Panc1 (cell line): Measurements from ENCODE around the gene KIF7. TPM values are rescaled to one million over a fixed set of nuclear protein-coding genes. Genes with fewer than 3 reads are reported as not detected.

Source experiments
- ATAC-seq: fragments of 200-7000 bp; cut with Tn5 transposase; 2 replicates; pipeline ENCODE4 v1.9.1; 2020; ENCODE audit warnings: mild to moderate bottlenecking, moderate library complexity
- BruUV-seq: library from RNA; stranded (reverse); fragments of 400-500 nt; replicated peaks from 2 replicates; lab custom pipeline; 2021; lab: Mats Ljungman, UMichigan
- CTCF ChIA-PET: fragments of 300-600 bp; sonication (Branson Sonifier 250); formaldehyde crosslinking; loops from one replicate; lab custom pipeline; 2022; ENCODE audit warnings: antibody characterized with exemption; lab: Charles Lee
- POLR2A ChIA-PET: fragments of 300-600 bp; sonication (Branson Sonifier 250); formaldehyde crosslinking; loops from one replicate; lab custom pipeline; 2022; ENCODE audit warnings: antibody characterized with exemption; lab: Charles Lee
- DNase-seq: peaks from one replicate; pipeline ENCODE4 v3.0.0-alpha.2; 2010; ENCODE audit warnings: low read depth, low spot score
- H3K27ac ChIP-seq: 2 replicates; pipeline ENCODE4 v1.5.1; 2011; ENCODE audit warnings: mild to moderate bottlenecking, low read length, inconsistent platforms
- H3K27me3 ChIP-seq: fragments of 200-500 bp; sonication (Bioruptor generic); 2 replicates; pipeline ENCODE4 v1.6.0; 2014; ENCODE audit warnings: low read length, inconsistent platforms; ENCODE audit not compliant: control insufficient read depth, insufficient read depth
- H3K36me3 ChIP-seq: fragments of 200-500 bp; sonication (Bioruptor generic); 2 replicates; pipeline ENCODE4 v1.5.1; 2014; ENCODE audit warnings: inconsistent platforms, mild to moderate bottlenecking, low read length, moderate library complexity; ENCODE audit not compliant: control insufficient read depth, insufficient read depth
- H3K4me1 ChIP-seq: 2 replicates; pipeline ENCODE4 v1.5.1; 2011; ENCODE audit warnings: inconsistent platforms, mild to moderate bottlenecking, low read length, moderate library complexity; ENCODE audit not compliant: control insufficient read depth, insufficient read depth
- H3K4me3 ChIP-seq, 2 experiments: 2 replicates each; pipeline ENCODE4 v1.5.1; 2011 to 2012; ENCODE audit warnings: low read depth in 2 of 2, low read length in 2 of 2, mild to moderate bottlenecking in 2 of 2, inconsistent platforms in 1 of 2, moderate library complexity in 1 of 2
- H3K9me3 ChIP-seq: fragments of 200-500 bp; sonication (Bioruptor generic); 2 replicates; pipeline ENCODE4 v1.5.1; 2014; ENCODE audit warnings: low read depth, mild to moderate bottlenecking, inconsistent platforms, low read length, moderate library complexity; ENCODE audit not compliant: control insufficient read depth, insufficient read depth
- POLR2AphosphoS5 ChIP-seq: IDR thresholded peaks from 2 replicates; pipeline ENCODE4 v1.6.1; 2012; ENCODE audit warnings: mild to moderate bottlenecking, low read depth, low read length, moderate library complexity
- SIN3A ChIP-seq: IDR thresholded peaks from 2 replicates; pipeline ENCODE4 v1.6.1; 2012; ENCODE audit warnings: low read depth, mild to moderate bottlenecking, low read length, moderate library complexity, borderline replicate concordance; ENCODE audit not compliant: insufficient read depth
- TCF7L2 ChIP-seq: IDR thresholded peaks from 2 replicates; pipeline ENCODE4 v1.6.1; 2011; ENCODE audit warnings: mild to moderate bottlenecking, low read depth, low read length, inconsistent platforms
- in situ Hi-C: cut with HindIII; loops from 2 replicates; pipeline ENCODE4 v1.10.0; 2016; ENCODE audit warnings: low sequenced_read_pairs, low pct_unique_long_range_greater_than_20kb
- intact Hi-C: fragments of 100-400 bp; cut with micrococcal nuclease; formaldehyde crosslinking; loops from one replicate; pipeline ENCODE4 v1.10.0; 2022; ENCODE audit not compliant: unreplicated experiment
- total RNA-seq: library from RNA; stranded (reverse); gene quantifications from one replicate; pipeline ENCODE4 v1.2.1, GENCODE V29; 2021; ENCODE audit not compliant: unreplicated experiment
- TF ChIP-seq, protein P1 (sequence below): fragments of 450-650 bp; IDR thresholded peaks from 2 replicates; pipeline ENCODE4 v1.5.1; 2017; ENCODE audit warnings: mild to moderate bottlenecking
- TF ChIP-seq, protein P2 (sequence below), 2 experiments: IDR thresholded peaks; 2 replicates each; pipeline ENCODE4 v1.6.1; 2011 to 2012; ENCODE audit warnings: low read depth in 2 of 2, control low read depth in 1 of 2, low read length in 1 of 2, mild to moderate bottlenecking in 1 of 2, moderate library complexity in 1 of 2; ENCODE audit not compliant: insufficient read depth in 1 of 2

Gene KIF7
- total RNA-seq, 1 experiment from 2014 or later = 6.5 TPM

DNA sequence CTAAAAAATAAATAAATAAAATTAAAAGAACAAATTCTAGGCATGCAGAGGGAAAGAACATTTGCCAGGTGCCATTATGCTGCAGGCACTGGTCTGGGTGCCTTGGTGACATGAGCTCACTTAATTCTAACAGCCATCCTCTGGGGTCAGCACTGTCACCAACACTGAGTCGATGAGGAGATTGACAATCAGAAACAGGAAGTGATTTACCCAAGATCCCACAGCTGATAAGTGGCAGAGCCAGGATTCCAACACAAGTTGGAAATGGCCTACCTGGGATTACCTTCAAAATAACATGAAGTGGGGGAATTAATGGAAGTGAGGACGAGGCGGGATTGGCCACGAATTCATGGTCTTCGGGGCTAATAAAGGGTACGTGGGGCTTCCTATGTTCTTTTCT is 20.3 kb upstream of the KIF7 start:
- BruUV-seq = no TSS peak
- no peak for TF ChIP-seq SIN3A
- no peak for TF ChIP-seq TCF7L2
- TF ChIP-seq, protein P1, sequence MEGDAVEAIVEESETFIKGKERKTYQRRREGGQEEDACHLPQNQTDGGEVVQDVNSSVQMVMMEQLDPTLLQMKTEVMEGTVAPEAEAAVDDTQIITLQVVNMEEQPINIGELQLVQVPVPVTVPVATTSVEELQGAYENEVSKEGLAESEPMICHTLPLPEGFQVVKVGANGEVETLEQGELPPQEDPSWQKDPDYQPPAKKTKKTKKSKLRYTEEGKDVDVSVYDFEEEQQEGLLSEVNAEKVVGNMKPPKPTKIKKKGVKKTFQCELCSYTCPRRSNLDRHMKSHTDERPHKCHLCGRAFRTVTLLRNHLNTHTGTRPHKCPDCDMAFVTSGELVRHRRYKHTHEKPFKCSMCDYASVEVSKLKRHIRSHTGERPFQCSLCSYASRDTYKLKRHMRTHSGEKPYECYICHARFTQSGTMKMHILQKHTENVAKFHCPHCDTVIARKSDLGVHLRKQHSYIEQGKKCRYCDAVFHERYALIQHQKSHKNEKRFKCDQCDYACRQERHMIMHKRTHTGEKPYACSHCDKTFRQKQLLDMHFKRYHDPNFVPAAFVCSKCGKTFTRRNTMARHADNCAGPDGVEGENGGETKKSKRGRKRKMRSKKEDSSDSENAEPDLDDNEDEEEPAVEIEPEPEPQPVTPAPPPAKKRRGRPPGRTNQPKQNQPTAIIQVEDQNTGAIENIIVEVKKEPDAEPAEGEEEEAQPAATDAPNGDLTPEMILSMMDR = no peak
- TF ChIP-seq, protein P2, sequence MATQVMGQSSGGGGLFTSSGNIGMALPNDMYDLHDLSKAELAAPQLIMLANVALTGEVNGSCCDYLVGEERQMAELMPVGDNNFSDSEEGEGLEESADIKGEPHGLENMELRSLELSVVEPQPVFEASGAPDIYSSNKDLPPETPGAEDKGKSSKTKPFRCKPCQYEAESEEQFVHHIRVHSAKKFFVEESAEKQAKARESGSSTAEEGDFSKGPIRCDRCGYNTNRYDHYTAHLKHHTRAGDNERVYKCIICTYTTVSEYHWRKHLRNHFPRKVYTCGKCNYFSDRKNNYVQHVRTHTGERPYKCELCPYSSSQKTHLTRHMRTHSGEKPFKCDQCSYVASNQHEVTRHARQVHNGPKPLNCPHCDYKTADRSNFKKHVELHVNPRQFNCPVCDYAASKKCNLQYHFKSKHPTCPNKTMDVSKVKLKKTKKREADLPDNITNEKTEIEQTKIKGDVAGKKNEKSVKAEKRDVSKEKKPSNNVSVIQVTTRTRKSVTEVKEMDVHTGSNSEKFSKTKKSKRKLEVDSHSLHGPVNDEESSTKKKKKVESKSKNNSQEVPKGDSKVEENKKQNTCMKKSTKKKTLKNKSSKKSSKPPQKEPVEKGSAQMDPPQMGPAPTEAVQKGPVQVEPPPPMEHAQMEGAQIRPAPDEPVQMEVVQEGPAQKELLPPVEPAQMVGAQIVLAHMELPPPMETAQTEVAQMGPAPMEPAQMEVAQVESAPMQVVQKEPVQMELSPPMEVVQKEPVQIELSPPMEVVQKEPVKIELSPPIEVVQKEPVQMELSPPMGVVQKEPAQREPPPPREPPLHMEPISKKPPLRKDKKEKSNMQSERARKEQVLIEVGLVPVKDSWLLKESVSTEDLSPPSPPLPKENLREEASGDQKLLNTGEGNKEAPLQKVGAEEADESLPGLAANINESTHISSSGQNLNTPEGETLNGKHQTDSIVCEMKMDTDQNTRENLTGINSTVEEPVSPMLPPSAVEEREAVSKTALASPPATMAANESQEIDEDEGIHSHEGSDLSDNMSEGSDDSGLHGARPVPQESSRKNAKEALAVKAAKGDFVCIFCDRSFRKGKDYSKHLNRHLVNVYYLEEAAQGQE (IDR thresholded peaks at IDR 0.05; ENCODE audit: insufficient read depth in 1 of 2, low read depth in 2 of 2, low read length in 1 of 2) = no peak
- no peak for TF ChIP-seq POLR2AphosphoS5
- no peaks in the 10 kb centered on the region for H3K36me3 ChIP-seq
- intact Hi-C loops = no loop called here
- POLR2A ChIA-PET = interaction anchor here (0.6 kb wide), 2 partner anchors 9 to 216 kb away, joined by 4 to 5 read pairs; no protein-coding TSS in a partner anchor
- ATAC-seq = no peak
- peaks cover 6% of the 10 kb centered on the region; the same call in 1 of the 2 replicates for H3K4me1 ChIP-seq
- no peaks in the 10 kb centered on the region for H3K9me3 ChIP-seq
- DNase-seq = no peak
- no peak overlapping the region for H3K27ac ChIP-seq
- in situ Hi-C loops = no loop called here
- no peaks in the 10 kb centered on the region for H3K27me3 ChIP-seq
- no peak overlapping the region for H3K4me3 ChIP-seq
- CTCF ChIA-PET = interaction anchor here (0.6 kb wide), 2 partner anchors 28 to 258 kb away, joined by 3 to 5 read pairs; no protein-coding TSS in a partner anchor

DNA sequence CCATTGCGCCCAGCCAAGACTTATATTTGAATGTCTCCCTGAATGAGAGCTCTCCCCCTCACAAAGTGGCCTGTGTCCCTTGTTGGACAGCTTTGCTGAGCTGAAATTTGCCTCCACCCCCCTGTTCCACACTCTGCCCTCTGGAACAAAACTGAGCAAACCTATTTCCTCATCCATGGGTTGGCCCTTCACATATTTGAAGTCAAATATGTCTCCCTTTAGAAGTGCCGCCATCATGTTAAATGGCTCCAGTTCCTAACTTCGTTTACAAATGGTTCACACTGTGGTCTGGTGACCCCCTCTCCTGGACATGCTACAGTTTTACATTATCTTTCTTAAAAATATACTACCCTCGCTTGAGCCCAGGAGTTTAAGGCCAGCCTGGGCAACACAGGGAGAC is 19.3 kb upstream of the KIF7 start:
- ChIA-PET CTCF (interaction anchor here (0.8 kb wide), 1 partner anchor 200 kb away, joined by 4 read pairs; no protein-coding TSS in a partner anchor), POLR2A (interaction anchor here (0.7 kb wide), 1 partner anchor 177 kb away, joined by 5 read pairs; no protein-coding TSS in a partner anchor)
- DNase-seq (no peak), ATAC-seq (no peak)
- H3K27me3 ChIP-seq = no peaks in the 10 kb centered on the region
- TF ChIP-seq POLR2AphosphoS5 (no peak), SIN3A (no peak), TCF7L2 (no peak)
- TF ChIP-seq, protein P2 (IDR thresholded peaks at IDR 0.05; ENCODE audit: insufficient read depth in 1 of 2, low read depth in 2 of 2, low read length in 1 of 2) = no peak
- TF ChIP-seq, protein P1 = no peak
- no peaks in the 10 kb centered on the region for H3K36me3 ChIP-seq
- 0 out of 2 replicates have a peak, but pooled peaks cover under 1% of the 10 kb centered on the region for H3K4me1 ChIP-seq
- H3K4me3 ChIP-seq = no peak overlapping the region
- H3K9me3 ChIP-seq = no peaks in the 10 kb centered on the region
- in situ Hi-C loops = no loop called here
- no TSS peak for BruUV-seq
- no peak overlapping the region for H3K27ac ChIP-seq
- intact Hi-C loops = no loop called here
